ENCODE measurements around the gene RPL7A. TPM values are rescaled to one million over a fixed set of nuclear protein-coding genes. Genes with fewer than 3 reads are reported as not detected.

The RPL7A gene
- total RNA-seq, 1 experiment from 2014 or later, result 2,747 TPM

DNA sequence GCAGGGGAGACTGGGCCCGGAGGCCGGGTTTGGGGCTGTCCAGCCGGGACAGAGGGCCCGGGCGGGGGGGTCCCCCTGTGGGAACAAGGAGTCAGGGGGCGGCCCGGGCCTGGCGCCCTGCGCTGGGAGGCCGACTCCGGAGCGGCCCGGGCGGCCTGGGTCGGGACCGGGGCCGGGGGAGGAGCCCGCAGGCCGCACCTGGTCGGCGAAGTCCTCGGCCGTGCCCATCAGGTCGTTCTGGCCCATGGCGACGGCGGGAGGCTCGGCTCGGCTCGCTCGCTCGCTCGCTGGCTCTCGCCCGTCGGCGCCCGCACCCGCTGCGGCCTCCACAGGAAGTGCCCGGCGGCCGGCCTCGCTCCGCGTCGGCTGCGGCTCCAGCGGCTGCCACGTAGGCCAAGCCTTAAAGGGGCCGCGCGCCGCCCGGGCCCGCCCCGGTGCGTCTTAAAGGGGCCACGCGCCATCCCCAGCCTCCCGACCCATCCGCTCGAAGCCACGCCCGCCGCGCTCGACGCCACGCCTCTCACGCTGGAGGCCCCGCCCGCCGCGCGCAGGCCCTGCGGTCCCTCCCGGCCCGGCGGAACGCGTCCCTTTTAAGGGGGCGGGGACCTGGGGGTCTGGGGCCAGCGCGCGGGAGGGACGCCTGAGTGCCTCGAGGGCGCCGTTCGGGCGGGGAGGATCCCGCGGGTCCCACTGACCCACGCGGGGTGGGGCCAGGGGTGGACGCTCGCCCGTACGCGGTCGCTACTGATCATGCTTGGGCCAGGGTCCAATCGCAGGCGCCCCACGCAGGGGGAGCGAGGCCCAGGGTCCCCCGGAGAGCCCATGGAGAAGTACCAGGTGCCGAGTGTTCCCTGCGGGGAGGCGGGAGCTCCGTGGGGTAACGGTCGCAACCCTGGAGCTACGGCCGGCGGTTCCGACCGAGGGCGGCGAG is 28.0 kb downstream of the RPL7A start, which contains the start of the genes STKLD1 and SURF4:
Gene STKLD1, plus strand, starts transcription at position 643 of the 931 bp plus-strand sequence. Its CDS starts 108 bp downstream, at position 751.
Gene SURF4, minus strand, starts transcription at position 337 of the 931 bp plus-strand sequence. Its CDS starts 91 bp downstream, at position 246.
- peak within 1 kb of the TSS; percentile 98 for H3K4me3 Mint-ChIP-seq
- peaks cover 4% of the 10 kb centered on the region for H3K9me3 Mint-ChIP-seq
- H3K27ac Mint-ChIP-seq, result peak within 1 kb of the TSS; percentile 96
- peak; percentile 92 for ATAC-seq
- POLR2A ChIA-PET, result interaction anchor here (0.7 to 1.0 kb wide), 2 partner anchors 28 to 66 kb away, joined by 3 read pairs; partner anchors contain the start of genes MED22 and RPL7A
- peak; percentile 96 for DNase-seq (ENCODE audit: low spot score)
- CTCF ChIA-PET, result interaction anchor here (0.9 to 2.3 kb wide), 4 partner anchors 28 to 111 kb away, joined by 3 to 11 read pairs (median 3); partner anchors contain the start of genes ADAMTS13, MED22 and RPL7A
- peaks cover 17% of the 10 kb centered on the region for H3K4me1 Mint-ChIP-seq
- peaks cover 30% of the 10 kb centered on the region for H3K27me3 Mint-ChIP-seq (ENCODE audit: low read depth)
- H3K36me3 Mint-ChIP-seq, result peaks cover 18% of the 10 kb centered on the region
- TF ChIP-seq ETV6 (CRISPR knock-in tag; IDR thresholded peaks at IDR 0.05), result peak; percentile 89
- TF ChIP-seq FOXJ3 (CRISPR knock-in tag; IDR thresholded peaks at IDR 0.05; ENCODE audit: borderline replicate concordance), result no peak
- TF ChIP-seq OVOL2 (CRISPR knock-in tag; IDR thresholded peaks at IDR 0.05; ENCODE audit: borderline replicate concordance), result no peak
- TF ChIP-seq NFYB (CRISPR knock-in tag; conservative IDR thresholded peaks at IDR 0.05; ENCODE audit: low read depth), result peak; percentile 49; the same call in 1 of the 2 replicates
- TF ChIP-seq EMX1 (CRISPR knock-in tag; IDR thresholded peaks at IDR 0.05), result no peak
- TF ChIP-seq SMAD3 (CRISPR knock-in tag; IDR thresholded peaks at IDR 0.05; ENCODE audit: borderline replicate concordance), result no peak
- TF ChIP-seq MYBL2 (CRISPR knock-in tag; IDR thresholded peaks at IDR 0.05), result peak; percentile 78; the same call in 1 of the 2 replicates
- TF ChIP-seq MXD4 (CRISPR knock-in tag; IDR thresholded peaks at IDR 0.05; ENCODE audit: borderline replicate concordance), result no peak
- TF ChIP-seq ATF3 (CRISPR knock-in tag; conservative IDR thresholded peaks at IDR 0.05), result peak; percentile 79
- TF ChIP-seq, protein P1, sequence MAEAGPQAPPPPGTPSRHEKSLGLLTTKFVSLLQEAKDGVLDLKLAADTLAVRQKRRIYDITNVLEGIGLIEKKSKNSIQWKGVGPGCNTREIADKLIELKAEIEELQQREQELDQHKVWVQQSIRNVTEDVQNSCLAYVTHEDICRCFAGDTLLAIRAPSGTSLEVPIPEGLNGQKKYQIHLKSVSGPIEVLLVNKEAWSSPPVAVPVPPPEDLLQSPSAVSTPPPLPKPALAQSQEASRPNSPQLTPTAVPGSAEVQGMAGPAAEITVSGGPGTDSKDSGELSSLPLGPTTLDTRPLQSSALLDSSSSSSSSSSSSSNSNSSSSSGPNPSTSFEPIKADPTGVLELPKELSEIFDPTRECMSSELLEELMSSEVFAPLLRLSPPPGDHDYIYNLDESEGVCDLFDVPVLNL (CRISPR knock-in tag; IDR thresholded peaks at IDR 0.05; ENCODE audit: borderline replicate concordance, low read depth), result no peak
- TF ChIP-seq CREB1 (CRISPR knock-in tag; IDR thresholded peaks at IDR 0.05), result peak; percentile 74; the same call in 1 of the 2 replicates
- TF ChIP-seq, protein P2, sequence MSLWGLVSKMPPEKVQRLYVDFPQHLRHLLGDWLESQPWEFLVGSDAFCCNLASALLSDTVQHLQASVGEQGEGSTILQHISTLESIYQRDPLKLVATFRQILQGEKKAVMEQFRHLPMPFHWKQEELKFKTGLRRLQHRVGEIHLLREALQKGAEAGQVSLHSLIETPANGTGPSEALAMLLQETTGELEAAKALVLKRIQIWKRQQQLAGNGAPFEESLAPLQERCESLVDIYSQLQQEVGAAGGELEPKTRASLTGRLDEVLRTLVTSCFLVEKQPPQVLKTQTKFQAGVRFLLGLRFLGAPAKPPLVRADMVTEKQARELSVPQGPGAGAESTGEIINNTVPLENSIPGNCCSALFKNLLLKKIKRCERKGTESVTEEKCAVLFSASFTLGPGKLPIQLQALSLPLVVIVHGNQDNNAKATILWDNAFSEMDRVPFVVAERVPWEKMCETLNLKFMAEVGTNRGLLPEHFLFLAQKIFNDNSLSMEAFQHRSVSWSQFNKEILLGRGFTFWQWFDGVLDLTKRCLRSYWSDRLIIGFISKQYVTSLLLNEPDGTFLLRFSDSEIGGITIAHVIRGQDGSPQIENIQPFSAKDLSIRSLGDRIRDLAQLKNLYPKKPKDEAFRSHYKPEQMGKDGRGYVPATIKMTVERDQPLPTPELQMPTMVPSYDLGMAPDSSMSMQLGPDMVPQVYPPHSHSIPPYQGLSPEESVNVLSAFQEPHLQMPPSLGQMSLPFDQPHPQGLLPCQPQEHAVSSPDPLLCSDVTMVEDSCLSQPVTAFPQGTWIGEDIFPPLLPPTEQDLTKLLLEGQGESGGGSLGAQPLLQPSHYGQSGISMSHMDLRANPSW (CRISPR knock-in tag; conservative IDR thresholded peaks at IDR 0.05; ENCODE audit: low read depth), result no peak
- no peak for TF ChIP-seq MLX (CRISPR knock-in tag; IDR thresholded peaks at IDR 0.05)
- TF ChIP-seq IRF1 (CRISPR knock-in tag; IDR thresholded peaks at IDR 0.05), result peak; percentile 77; the same call in 1 of the 2 replicates
- TF ChIP-seq ZNF416 (CRISPR knock-in tag; IDR thresholded peaks at IDR 0.05), result no peak
- TF ChIP-seq, protein P3, sequence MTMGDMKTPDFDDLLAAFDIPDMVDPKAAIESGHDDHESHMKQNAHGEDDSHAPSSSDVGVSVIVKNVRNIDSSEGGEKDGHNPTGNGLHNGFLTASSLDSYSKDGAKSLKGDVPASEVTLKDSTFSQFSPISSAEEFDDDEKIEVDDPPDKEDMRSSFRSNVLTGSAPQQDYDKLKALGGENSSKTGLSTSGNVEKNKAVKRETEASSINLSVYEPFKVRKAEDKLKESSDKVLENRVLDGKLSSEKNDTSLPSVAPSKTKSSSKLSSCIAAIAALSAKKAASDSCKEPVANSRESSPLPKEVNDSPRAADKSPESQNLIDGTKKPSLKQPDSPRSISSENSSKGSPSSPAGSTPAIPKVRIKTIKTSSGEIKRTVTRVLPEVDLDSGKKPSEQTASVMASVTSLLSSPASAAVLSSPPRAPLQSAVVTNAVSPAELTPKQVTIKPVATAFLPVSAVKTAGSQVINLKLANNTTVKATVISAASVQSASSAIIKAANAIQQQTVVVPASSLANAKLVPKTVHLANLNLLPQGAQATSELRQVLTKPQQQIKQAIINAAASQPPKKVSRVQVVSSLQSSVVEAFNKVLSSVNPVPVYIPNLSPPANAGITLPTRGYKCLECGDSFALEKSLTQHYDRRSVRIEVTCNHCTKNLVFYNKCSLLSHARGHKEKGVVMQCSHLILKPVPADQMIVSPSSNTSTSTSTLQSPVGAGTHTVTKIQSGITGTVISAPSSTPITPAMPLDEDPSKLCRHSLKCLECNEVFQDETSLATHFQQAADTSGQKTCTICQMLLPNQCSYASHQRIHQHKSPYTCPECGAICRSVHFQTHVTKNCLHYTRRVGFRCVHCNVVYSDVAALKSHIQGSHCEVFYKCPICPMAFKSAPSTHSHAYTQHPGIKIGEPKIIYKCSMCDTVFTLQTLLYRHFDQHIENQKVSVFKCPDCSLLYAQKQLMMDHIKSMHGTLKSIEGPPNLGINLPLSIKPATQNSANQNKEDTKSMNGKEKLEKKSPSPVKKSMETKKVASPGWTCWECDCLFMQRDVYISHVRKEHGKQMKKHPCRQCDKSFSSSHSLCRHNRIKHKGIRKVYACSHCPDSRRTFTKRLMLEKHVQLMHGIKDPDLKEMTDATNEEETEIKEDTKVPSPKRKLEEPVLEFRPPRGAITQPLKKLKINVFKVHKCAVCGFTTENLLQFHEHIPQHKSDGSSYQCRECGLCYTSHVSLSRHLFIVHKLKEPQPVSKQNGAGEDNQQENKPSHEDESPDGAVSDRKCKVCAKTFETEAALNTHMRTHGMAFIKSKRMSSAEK (CRISPR knock-in tag; IDR thresholded peaks at IDR 0.05; ENCODE audit: borderline replicate concordance), result no peak
- peak; percentile 89; the same call in 1 of the 2 replicates for TF ChIP-seq MAX (CRISPR knock-in tag; IDR thresholded peaks at IDR 0.05)
- TF ChIP-seq SOX15 (CRISPR knock-in tag; IDR thresholded peaks at IDR 0.05), result no peak
- no peak for TF ChIP-seq CDX4 (CRISPR knock-in tag; IDR thresholded peaks at IDR 0.05; ENCODE audit: borderline replicate concordance)
- 0 out of 2 replicates have a peak, but pooled peaks have one; percentile 25 for TF ChIP-seq ZNF423 (CRISPR knock-in tag; IDR thresholded peaks at IDR 0.05)
- 0 out of 2 replicates have a peak, but pooled peaks have one; percentile 50 for TF ChIP-seq HMGXB4 (CRISPR knock-in tag; IDR thresholded peaks at IDR 0.05)
- no peak for TF ChIP-seq ATF1 (CRISPR knock-in tag; IDR thresholded peaks at IDR 0.05)

All from WTC11 (cell line).